SK-N-SH (cell line): Measurements from ENCODE around the gene ARHGDIB. TPM values are rescaled to one million over a fixed set of nuclear protein-coding genes. Genes with fewer than 3 reads are reported as not detected.

ENCODE experiments used
- CTCF ChIA-PET: fragments of 300-600, 350-600 bp; formaldehyde crosslinking; extraction: SDS; loops from one replicate; lab custom pipeline; 2021; lab: Yijun Ruan, JAX
- POLR2A ChIA-PET: fragments of 350-600 bp; sonication (Branson Sonifier 250); formaldehyde crosslinking; extraction: SDS; loops from one replicate; lab custom pipeline; 2020; ENCODE audit warnings: antibody characterized with exemption, inconsistent platforms; lab: Yijun Ruan, JAX
- DNase-seq: peaks from one replicate; pipeline ENCODE4 v3.0.0; 2012
- H2AFZ ChIP-seq: fragments of 200-600 bp; sonication (generic); 2 replicates; pipeline ENCODE4 v1.8.1; 2016; ENCODE audit warnings: antibody characterized with exemption, mild to moderate bottlenecking, low read depth
- H3F3A ChIP-seq: fragments of 200-600 bp; sonication (generic); replicated peaks from 2 replicates; pipeline ENCODE3; 2016; ENCODE audit warnings: antibody characterized with exemption, mild to moderate bottlenecking; ENCODE audit not compliant: insufficient read depth
- H3K27ac ChIP-seq, 2 experiments: fragments of 200-500 bp in 1 of 2; fragments of 200-600 bp in 1 of 2; sonication (Bioruptor generic) in 1 of 2; sonication (generic), shearing (Covaris generic) in 1 of 2; 2 replicates each; pipeline versions ENCODE4 v1.5.1 to v1.6.1; 2014 to 2016; ENCODE audit warnings: low read depth in 2 of 2, inconsistent platforms in 1 of 2, low read length in 1 of 2, mild to moderate bottlenecking in 1 of 2, mixed read lengths in 1 of 2
- H3K27me3 ChIP-seq: fragments of 200-600 bp; sonication (generic), shearing (Covaris generic); 2 replicates; pipeline ENCODE4 v1.6.1; 2016; ENCODE audit warnings: mixed run types; ENCODE audit not compliant: insufficient read depth
- H3K36me3 ChIP-seq, 2 experiments: fragments of 200-500 bp in 1 of 2; fragments of 200-600 bp in 1 of 2; sonication (Bioruptor generic) in 1 of 2; sonication (generic) in 1 of 2; replicated peaks in 1 of 2; 2 replicates each; pipeline versions ENCODE3 to v1.5.1; 2014 to 2016; ENCODE audit warnings: low read length in 1 of 2, mild to moderate bottlenecking in 1 of 2; ENCODE audit not compliant: insufficient read depth in 2 of 2, control insufficient read depth in 1 of 2
- H3K4me1 ChIP-seq, 2 experiments: fragments of 200-500 bp in 1 of 2; fragments of 200-600 bp in 1 of 2; sonication (Bioruptor generic) in 1 of 2; sonication (generic), shearing (Covaris generic) in 1 of 2; 2 replicates each; pipeline versions ENCODE4 v1.5.1 to v1.6.1; 2014 to 2016; ENCODE audit warnings: low read depth in 1 of 2, low read length in 1 of 2, mixed run types in 1 of 2; ENCODE audit not compliant: insufficient read depth in 2 of 2, control insufficient read depth in 1 of 2
- H3K4me2 ChIP-seq: fragments of 200-600 bp; sonication (generic), shearing (Covaris generic); 2 replicates; pipeline ENCODE4 v1.6.1; 2017; ENCODE audit warnings: mixed run types
- H3K4me3 ChIP-seq, 2 experiments: fragments of 200-500 bp in 1 of 2; fragments of 200-600 bp in 1 of 2; sonication (Bioruptor generic) in 1 of 2; sonication (generic), shearing (Covaris generic) in 1 of 2; 2 replicates each; pipeline versions ENCODE4 v1.5.1 to v1.8.1; 2014 to 2016; ENCODE audit warnings: low read depth in 2 of 2, inconsistent platforms in 1 of 2, low read length in 1 of 2, mild to moderate bottlenecking in 1 of 2, mixed read lengths in 1 of 2, moderate library complexity in 1 of 2
- H3K79me2 ChIP-seq: fragments of 200-600 bp; sonication (generic); 2 replicates; pipeline ENCODE4 v1.8.1; 2017; ENCODE audit warnings: mild to moderate bottlenecking; ENCODE audit not compliant: insufficient read depth
- H3K9ac ChIP-seq: fragments of 200-600 bp; sonication (generic); 2 replicates; pipeline ENCODE4 v1.6.1; 2017; ENCODE audit warnings: mixed run types
- H3K9me2 ChIP-seq: fragments of 200-600 bp; sonication (generic); 2 replicates; pipeline ENCODE4 v1.6.1; 2017; ENCODE audit warnings: mixed run types
- H3K9me3 ChIP-seq: fragments of 200-600 bp; sonication (generic); 2 replicates; pipeline ENCODE4 v1.6.1; 2017; ENCODE audit warnings: mixed run types, mild to moderate bottlenecking, moderate library complexity
- H4K20me1 ChIP-seq: fragments of 200-600 bp; sonication (generic); 2 replicates; pipeline ENCODE4 v1.6.1; 2017; ENCODE audit warnings: mild to moderate bottlenecking, mixed run types; ENCODE audit not compliant: insufficient read depth
- CHD2 ChIP-seq: fragments of 150-350 bp; IDR thresholded peaks from 2 replicates; pipeline ENCODE4 v1.6.1; 2018; ENCODE audit warnings: low read length; ENCODE audit not compliant: partially characterized antibody
- ELF1 ChIP-seq: IDR thresholded peaks from 2 replicates; pipeline ENCODE4 v1.4.0; 2012
- EP300 ChIP-seq, 2 experiments: IDR thresholded peaks; 2 replicates each; pipeline versions ENCODE4 v1.4.0 to v1.6.1; 2012; ENCODE audit warnings: borderline replicate concordance in 1 of 2, low read depth in 1 of 2, low read length in 1 of 2
- EZH2phosphoT487 ChIP-seq: fragments of 200-600 bp; sonication (generic); IDR thresholded peaks from 2 replicates; pipeline ENCODE4 v1.6.1; 2017; ENCODE audit warnings: low read depth, mixed run types, mild to moderate bottlenecking, antibody characterized with exemption, moderate library complexity, borderline replicate concordance
- FOSL2 ChIP-seq: IDR thresholded peaks from 2 replicates; pipeline ENCODE4 v1.4.0; 2012; ENCODE audit warnings: low read depth, mild to moderate bottlenecking, moderate library complexity, borderline replicate concordance
- FOXJ3 ChIP-seq: sonication (generic); formaldehyde crosslinking; IDR thresholded peaks from 2 replicates; pipeline ENCODE4 v1.5.1; 2020; ENCODE audit warnings: mild to moderate bottlenecking, missing genetic modification reagents
- FOXM1 ChIP-seq: IDR thresholded peaks from 2 replicates; pipeline ENCODE4 v1.4.0; 2012; ENCODE audit warnings: low read depth, mild to moderate bottlenecking
- GABPA ChIP-seq: IDR thresholded peaks from 2 replicates; pipeline ENCODE4 v1.4.0; 2012; ENCODE audit warnings: low read depth, mild to moderate bottlenecking
- GATA2 ChIP-seq: sonication (generic); formaldehyde crosslinking; IDR thresholded peaks from 2 replicates; pipeline ENCODE4 v1.5.0; 2020; ENCODE audit warnings: mild to moderate bottlenecking, missing genetic modification reagents
- IRF3 ChIP-seq: fragments of 150-350 bp; IDR thresholded peaks from 2 replicates; pipeline ENCODE4 v1.6.1; 2016; ENCODE audit warnings: mild to moderate bottlenecking, low read depth, low read length
- RAD21 ChIP-seq: IDR thresholded peaks from 2 replicates; pipeline ENCODE4 v1.6.1; 2012; ENCODE audit warnings: mild to moderate bottlenecking, low read length
- SIN3A ChIP-seq: IDR thresholded peaks from 2 replicates; pipeline ENCODE4 v1.6.1; 2012; ENCODE audit warnings: low read depth, mild to moderate bottlenecking, low read length, moderate library complexity, borderline replicate concordance
- TEAD4 ChIP-seq: IDR thresholded peaks from 2 replicates; pipeline ENCODE4 v1.4.0; 2012; ENCODE audit warnings: mild to moderate bottlenecking, borderline replicate concordance; ENCODE audit not compliant: insufficient read depth
- WGBS: methylation state at CpG from one replicate; pipeline ENCODE4 v1.1.6; 2017; ENCODE audit warnings: low lambda C conversion rate; 5-methylcytosine and 5-hydroxymethylcytosine counted together
- polyA plus RNA-seq, 3 experiments: library from polyadenylated mRNA; depleted of rRNA; stranded (reverse); fragments of >200 nt; gene quantifications; 2 replicates each; pipeline ENCODE4 v1.2.3, GENCODE V29; 2012

ARHGDIB gene
- polyA plus RNA-seq, 1 of the 3 experiments (the other 2 are of a cell fraction), result 362 TPM

GRCh38 chr12:14907953-14908352, 53.4 kb downstream of the ARHGDIB start:
- DNase-seq, result no peak
- CTCF ChIA-PET, result no interaction called here
- no peaks in the 10 kb centered on the region for H3K27me3 ChIP-seq
- no peak overlapping the region for H3K9ac ChIP-seq
- no peaks in the 10 kb centered on the region for H3K79me2 ChIP-seq
- no peak overlapping the region for H3K27ac ChIP-seq
- no peaks in the 10 kb centered on the region for H3K4me1 ChIP-seq
- 78% methylated on average over 1 of the region's 1 CpG for WGBS
- H3K4me3 ChIP-seq, result no peak overlapping the region
- no peaks in the 10 kb centered on the region for H4K20me1 ChIP-seq
- POLR2A ChIA-PET, result no interaction called here
- no peaks in the 10 kb centered on the region for H3K9me2 ChIP-seq
- H3F3A ChIP-seq, result no peaks in the 10 kb centered on the region
- no peaks in the 10 kb centered on the region for H3K36me3 ChIP-seq
- TF ChIP-seq CHD2, result no peak
- TF ChIP-seq EZH2phosphoT487, result no peak
- TF ChIP-seq EP300 (IDR thresholded peaks at IDR 0.05; ENCODE audit: borderline replicate concordance in 1 of 2, low read depth in 1 of 2, low read length in 1 of 2), result no peak
- no peak for TF ChIP-seq FOXJ3 (CRISPR knock-in tag)
- no peak for TF ChIP-seq SIN3A
- TF ChIP-seq TEAD4, result no peak
- TF ChIP-seq ELF1, result no peak
- TF ChIP-seq FOXM1, result no peak
- no peaks in the 10 kb centered on the region for H3K9me3 ChIP-seq
- H3K4me2 ChIP-seq, result no peak overlapping the region
- H2AFZ ChIP-seq, result no peak overlapping the region

GRCh38 chr12:14906114-14906513, 55.3 kb downstream of the ARHGDIB start:
- no peak for DNase-seq
- no peaks in the 10 kb centered on the region; a peak in 1 of 4 replicates for H3K4me1 ChIP-seq
- TF ChIP-seq GABPA, result no peak
- TF ChIP-seq EP300 (IDR thresholded peaks at IDR 0.05; ENCODE audit: borderline replicate concordance in 1 of 2, low read depth in 1 of 2, low read length in 1 of 2), result no peak
- TF ChIP-seq IRF3, result no peak
- TF ChIP-seq FOSL2, result no peak
- no peak for TF ChIP-seq GATA2 (CRISPR knock-in tag)
- no peak for TF ChIP-seq RAD21
- H3K9ac ChIP-seq, result no peak overlapping the region
- no peaks in the 10 kb centered on the region for H3F3A ChIP-seq
- WGBS, result 73% methylated on average over 5 of the region's 5 CpGs
- no peaks in the 10 kb centered on the region for H4K20me1 ChIP-seq
- ChIA-PET POLR2A (no interaction called here), CTCF (no interaction called here)
- H3K27ac ChIP-seq, result no peak overlapping the region
- H3K36me3 ChIP-seq, result no peaks in the 10 kb centered on the region
- H3K9me3 ChIP-seq, result no peaks in the 10 kb centered on the region
- no peaks in the 10 kb centered on the region for H3K27me3 ChIP-seq
- no peak overlapping the region for H2AFZ ChIP-seq
- no peak overlapping the region for H3K4me3 ChIP-seq
- H3K4me2 ChIP-seq, result no peak overlapping the region
- H3K9me2 ChIP-seq, result no peaks in the 10 kb centered on the region
- no peaks in the 10 kb centered on the region for H3K79me2 ChIP-seq
